ENCODE measurements around the gene MYOG. TPM values are rescaled to one million over a fixed set of nuclear protein-coding genes. Genes with fewer than 3 reads are reported as not detected.

Gene MYOG
- total and polyA plus RNA-seq, 7 donors: 9.7 to 451 (median 160) TPM

- WGBS, 3 donors: 78 to 95% (median 91%) methylated on average over 1 of the region's 1 CpG
- intact Hi-C loops (cut with DNase I): no loop called here
- Histone ChIP-seq H3K4me1 (peaks cover 20% of the 10 kb centered on the region), H3K36me3 (ENCODE audit: insufficient read depth in 1 of 2, low read depth in 1 of 2) (no peaks in the 10 kb centered on the region), H3K9me3 (peaks cover 8% of the 10 kb centered on the region), H3K4me3 (no peak overlapping the region), H3K27me3 (ENCODE audit: insufficient read depth in 3 of 3, low read length in 2 of 3) (no peaks in the 10 kb centered on the region), H3K27ac (no peak overlapping the region)
- no peak for TF ChIP-seq CTCF (IDR thresholded peaks at IDR 0.05)
- ATAC-seq: no peak
- no peak for DNase-seq
Measured at GRCh38 chr1:203097001-203097400, 11.2 kb upstream of the MYOG start.

GRCh38 chr1:203096566-203096965, 10.8 kb upstream of the MYOG start:
- no peak for TF ChIP-seq CTCF (IDR thresholded peaks at IDR 0.05)
- intact Hi-C loops (cut with DNase I): no loop called here
- peaks cover 8% of the 10 kb centered on the region for H3K9me3 ChIP-seq
- DNase-seq (no peak), ATAC-seq (no peak)
- no peaks in the 10 kb centered on the region for H3K36me3 ChIP-seq (ENCODE audit: insufficient read depth in 1 of 2, low read depth in 1 of 2)
- no peak overlapping the region for H3K27ac ChIP-seq
- H3K4me3 ChIP-seq: no peak overlapping the region
- no peaks in the 10 kb centered on the region for H3K27me3 ChIP-seq (ENCODE audit: insufficient read depth in 3 of 3, low read length in 2 of 3)
- H3K4me1 ChIP-seq: peaks cover 20% of the 10 kb centered on the region

- Histone ChIP-seq H3K4me1 (peaks cover 20% of the 10 kb centered on the region), H3K4me3 (no peak overlapping the region), H3K36me3 (ENCODE audit: insufficient read depth in 1 of 2, low read depth in 1 of 2) (no peaks in the 10 kb centered on the region), H3K27me3 (ENCODE audit: insufficient read depth in 3 of 3, low read length in 2 of 3) (no peaks in the 10 kb centered on the region), H3K27ac (no peak overlapping the region), H3K9me3 (peaks cover 8% of the 10 kb centered on the region)
- ATAC-seq (no peak), DNase-seq (no peak)
- no peak for TF ChIP-seq CTCF (IDR thresholded peaks at IDR 0.05)
- intact Hi-C loops (cut with DNase I): no loop called here
- WGBS, 3 donors: 96 to 100% (median 98%) methylated on average over 1 of the region's 1 CpG
Measured at GRCh38 chr1:203095061-203095690, 9.4 kb upstream of the MYOG start.

GRCh38 chr1:203093754-203094410, 8.1 kb upstream of the MYOG start:
- ATAC-seq (no peak), DNase-seq (no peak)
- H3K9me3 ChIP-seq: peaks cover 8% of the 10 kb centered on the region
- no peak overlapping the region for H3K4me3 ChIP-seq
- H3K36me3 ChIP-seq (ENCODE audit: insufficient read depth in 1 of 2, low read depth in 1 of 2): no peaks in the 10 kb centered on the region
- no peaks in the 10 kb centered on the region for H3K27me3 ChIP-seq (ENCODE audit: insufficient read depth in 3 of 3, low read length in 2 of 3)
- peaks cover 11% of the 10 kb centered on the region for H3K4me1 ChIP-seq
- TF ChIP-seq CTCF (IDR thresholded peaks at IDR 0.05): no peak
- no peak overlapping the region for H3K27ac ChIP-seq
- intact Hi-C loops (cut with DNase I): no loop called here
- 82 to 97% (median 88%) methylated on average over 1 of the region's 1 CpG for WGBS, 3 donors
